HepG2 (cell line): ENCODE measurements around the gene LUC7L. TPM values are rescaled to one million over a fixed set of nuclear protein-coding genes. Genes with fewer than 3 reads are reported as not detected.
A peak's percentile ranks its signal among the peaks of the same experiment; 100 is the strongest.

ENCODE experiments used
- AKAP8 ChIP-seq: sonication (generic); formaldehyde crosslinking; IDR thresholded peaks from 2 replicates; pipeline ENCODE4 v1.5.1; 2020; ENCODE audit warnings: mild to moderate bottlenecking, missing genetic modification reagents
- FOXO4 ChIP-seq: sonication (generic); formaldehyde crosslinking; conservative IDR thresholded peaks from 2 replicates; pipeline ENCODE4 v1.8.1; 2023; ENCODE audit warnings: missing genetic modification reagents
- GMEB2 ChIP-seq: IDR thresholded peaks from 2 replicates; pipeline ENCODE4 v1.6.1; 2016; ENCODE audit warnings: missing biosample characterization, missing genetic modification reagents, low read depth
- SNAPC4 ChIP-seq: sonication (generic); formaldehyde crosslinking; IDR thresholded peaks from 2 replicates; pipeline ENCODE4 v1.4.0; 2020; ENCODE audit warnings: mild to moderate bottlenecking, missing genetic modification reagents
- SOX13 ChIP-seq, 3 experiments: fragments of 450-650 bp in 1 of 3; sonication (generic) in 1 of 3; formaldehyde crosslinking in 1 of 3; IDR thresholded peaks in 2 of 3; conservative IDR thresholded peaks in 1 of 3; 2 replicates each; pipeline versions ENCODE4 v1.5.0 to v1.6.1; 2016 to 2020; ENCODE audit warnings: antibody characterized with exemption in 1 of 3, mild to moderate bottlenecking in 1 of 3, missing compliant biosample characterization in 1 of 3, missing genetic modification reagents in 1 of 3, moderate library complexity in 1 of 3
- ZBTB25 ChIP-seq: IDR thresholded peaks from 2 replicates; pipeline ENCODE4 v1.6.1; 2018; ENCODE audit warnings: missing genetic modification reagents
- ZBTB26 ChIP-seq: IDR thresholded peaks from 2 replicates; pipeline ENCODE4 v1.6.1; 2016; ENCODE audit warnings: missing compliant biosample characterization, missing genetic modification reagents, borderline replicate concordance
- ZMYM4 ChIP-seq: sonication (generic); formaldehyde crosslinking; IDR thresholded peaks from 2 replicates; pipeline ENCODE4 v1.8.1; 2023; ENCODE audit warnings: mild to moderate bottlenecking, missing genetic modification reagents
- ZNF432 ChIP-seq: sonication (generic); formaldehyde crosslinking; IDR thresholded peaks from 2 replicates; pipeline ENCODE4 v1.5.0; 2020; ENCODE audit warnings: missing genetic modification reagents, mild to moderate bottlenecking, borderline replicate concordance
- ZNF451 ChIP-seq: sonication (generic); formaldehyde crosslinking; IDR thresholded peaks from 2 replicates; pipeline ENCODE4 v1.5.0; 2020; ENCODE audit warnings: mild to moderate bottlenecking, missing genetic modification reagents
- ZNF660 ChIP-seq: sonication (generic); formaldehyde crosslinking; IDR thresholded peaks from 2 replicates; pipeline ENCODE4 v1.5.1; 2020; ENCODE audit warnings: mild to moderate bottlenecking, low read depth, missing genetic modification reagents, borderline replicate concordance
- ZSCAN30 ChIP-seq: sonication (generic); formaldehyde crosslinking; IDR thresholded peaks from 2 replicates; pipeline ENCODE4 v1.5.0; 2020; ENCODE audit warnings: mild to moderate bottlenecking, missing genetic modification reagents
- ZSCAN9 ChIP-seq: IDR thresholded peaks from 2 replicates; pipeline ENCODE4 v1.6.1; 2016; ENCODE audit warnings: borderline replicate concordance
- polyA plus RNA-seq, 8 experiments: library from polyadenylated mRNA; depleted of rRNA in 3 of 8; stranded (reverse) in 7 of 8; unstranded in 1 of 8; fragments of >200 nt; fragmentation: Illumina TruSeq in 4 of 8; extraction: Trizol in 4 of 8; gene quantifications; 2 replicates each; pipeline versions ENCODE4 v1.2.1 to v1.2.3, GENCODE V29; 2011 to 2016; ENCODE audit warnings: low read depth in 4 of 8, missing spikeins in 1 of 8, mixed read lengths in 1 of 8; ENCODE audit not compliant: insufficient read depth in 1 of 8
- total RNA-seq, 5 experiments: library from RNA; depleted of rRNA; stranded (reverse); fragments of >200 nt; fragmentation: Illumina TruSeq; extraction: Trizol; gene quantifications; 2 replicates each; pipeline ENCODE4 v1.2.3, GENCODE V29; 2016; ENCODE audit warnings: low read depth in 1 of 5

LUC7L gene
- total and polyA plus RNA-seq, 2 of the 13 experiments (the other 11 are each of a cell fraction or from before 2014, with no cell fraction given) = 48.7 to 56.9 TPM

GRCh38 chr16:234468-235305 lies 5.4 kb upstream of the LUC7L start, which contains the start of gene FAM234A (continued):
- TF ChIP-seq ZMYM4 (CRISPR knock-in tag) (no peak), ZNF660 (CRISPR knock-in tag) (no peak), AKAP8 (CRISPR knock-in tag) (peak; percentile 79; the same call in 1 of the 2 replicates), ZSCAN30 (CRISPR knock-in tag) (no peak), ZBTB26 (CRISPR knock-in tag) (peak; percentile 67; the same call in 1 of the 2 replicates), ZNF451 (CRISPR knock-in tag) (no peak), SOX13 (IDR thresholded peaks at IDR 0.05) (no peak; the same call in 1 of the 2 replicates), SOX13 (CRISPR knock-in tag; conservative IDR thresholded peaks at IDR 0.05 in 1 of 2, IDR thresholded peaks at IDR 0.05 in 1 of 2) (no peak), ZNF432 (no peak), GMEB2 (CRISPR knock-in tag) (no peak), SNAPC4 (CRISPR knock-in tag) (no peak), ZSCAN9 (no peak), FOXO4 (CRISPR knock-in tag) (no peak), ZBTB25 (CRISPR knock-in tag) (peak; percentile 23; the same call in 1 of the 2 replicates)
